Fibroblast of skin of left biceps (primary cell): ENCODE data around the gene NEU4.

Source experiments
- DNase-seq, 2 experiments: peaks; one replicate each; pipeline ENCODE4 v3.0.0-alpha.2; 2013; ENCODE audit warnings: low read depth in 2 of 2

NEU4 gene

DNA sequence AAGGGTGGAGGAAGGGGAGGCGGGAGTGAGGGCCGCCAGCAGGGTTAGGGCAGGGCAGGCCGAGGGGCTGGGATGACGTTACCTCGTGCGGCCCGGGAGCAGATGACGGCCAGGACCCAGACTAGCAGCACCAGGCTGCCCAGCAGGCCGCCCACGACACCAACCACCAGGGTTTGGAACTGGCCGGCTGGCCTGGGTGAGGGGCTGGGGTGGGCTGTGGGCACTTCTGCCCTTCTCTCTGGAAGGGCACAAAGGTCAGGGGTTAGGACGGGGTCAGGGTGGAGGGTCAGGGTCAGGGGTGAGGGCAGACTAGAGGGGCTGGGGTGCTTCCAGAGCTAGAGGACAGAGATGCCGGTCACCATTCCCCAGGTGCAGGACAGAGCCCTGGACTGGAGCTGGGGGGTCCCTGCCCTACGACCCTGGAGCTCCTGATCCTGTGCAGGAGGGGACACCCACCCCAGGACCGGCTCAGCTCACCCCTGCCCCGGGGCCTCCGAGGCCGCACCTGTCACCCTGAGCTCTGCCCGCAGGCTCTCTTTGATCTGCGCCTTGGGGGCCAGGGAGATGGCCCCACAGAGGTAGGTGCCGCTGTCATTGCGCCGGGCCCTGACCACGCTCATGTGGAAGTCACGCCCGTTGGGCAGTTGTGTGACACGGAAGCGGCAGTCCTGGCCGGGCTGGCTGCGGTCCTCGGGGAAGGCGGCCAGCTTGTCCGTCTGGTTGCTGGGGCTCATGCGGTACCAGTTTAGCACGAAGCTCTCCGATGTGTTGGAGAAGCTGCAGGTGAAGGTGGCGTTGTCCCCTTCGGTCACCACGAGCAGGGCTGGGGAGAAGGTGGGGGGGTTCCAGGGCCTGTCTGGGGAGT is 43.4 kb downstream of the NEU4 start:
- no peak for DNase-seq

DNA sequence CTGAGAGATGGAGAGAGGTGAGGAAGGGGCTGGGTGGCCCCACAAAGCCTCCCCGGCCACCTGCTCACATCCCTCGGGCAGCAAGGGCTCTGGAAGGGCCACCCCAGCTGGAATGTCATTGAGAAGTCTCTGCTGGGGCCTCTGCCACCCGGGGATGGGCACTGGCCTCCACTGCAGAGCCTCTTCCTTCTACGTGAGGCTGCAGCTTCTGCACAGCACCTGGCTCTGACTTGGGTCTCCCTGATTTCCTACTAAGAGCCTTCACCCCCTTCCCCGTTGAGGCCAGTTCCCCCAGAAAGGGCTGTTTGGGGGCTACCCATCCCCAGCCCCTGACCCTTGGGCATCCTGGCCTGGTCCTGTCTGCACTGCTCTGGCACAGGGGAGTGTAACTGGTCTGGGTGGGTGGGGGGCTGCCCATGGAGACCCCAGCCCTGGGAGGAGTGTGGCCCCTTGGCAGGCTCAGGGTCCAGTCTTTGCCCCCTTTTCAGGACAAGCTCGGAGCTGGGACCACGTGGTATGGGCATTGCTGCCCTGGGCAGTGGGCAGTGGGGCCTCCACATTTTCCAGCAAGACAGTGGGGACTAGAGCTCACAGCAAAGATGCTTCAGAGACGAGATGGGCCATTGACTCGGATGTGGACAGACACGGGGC is 44.1 kb downstream of the NEU4 start:
- no peak for DNase-seq

DNA sequence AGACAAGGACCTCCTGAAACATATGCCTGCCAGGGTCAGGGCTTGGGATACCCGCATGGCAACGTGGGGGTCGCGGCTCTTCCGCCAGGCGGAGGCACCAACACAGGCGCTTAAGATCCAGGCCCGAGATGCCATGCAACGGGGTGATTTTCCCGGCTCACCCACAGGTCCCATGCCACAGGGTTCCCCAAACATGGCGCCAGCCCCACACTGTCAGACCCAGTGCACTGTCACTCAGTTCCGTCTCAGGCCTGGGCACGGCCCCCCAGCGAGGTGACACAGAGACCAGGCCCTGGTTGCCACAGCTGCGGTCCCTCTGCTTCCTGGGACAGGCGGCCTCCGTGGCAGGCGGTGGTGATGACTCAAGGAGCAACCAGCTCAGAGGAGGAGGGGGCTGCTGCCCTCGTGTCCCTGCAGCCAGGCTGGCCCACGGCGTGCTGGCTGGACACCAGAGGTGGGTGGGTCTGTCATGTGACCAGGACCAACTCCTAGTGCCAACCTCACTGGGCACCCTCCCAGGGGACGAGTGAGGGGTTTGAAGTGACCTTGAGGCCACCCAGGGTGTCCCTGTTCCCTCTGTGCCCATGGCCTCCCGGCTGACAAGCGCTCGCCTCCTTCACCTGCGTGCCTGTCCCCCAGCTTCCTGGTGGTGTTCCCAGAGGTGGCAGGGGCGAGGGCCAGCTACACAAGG is 44.8 kb downstream of the NEU4 start:
- no peak for DNase-seq

DNA sequence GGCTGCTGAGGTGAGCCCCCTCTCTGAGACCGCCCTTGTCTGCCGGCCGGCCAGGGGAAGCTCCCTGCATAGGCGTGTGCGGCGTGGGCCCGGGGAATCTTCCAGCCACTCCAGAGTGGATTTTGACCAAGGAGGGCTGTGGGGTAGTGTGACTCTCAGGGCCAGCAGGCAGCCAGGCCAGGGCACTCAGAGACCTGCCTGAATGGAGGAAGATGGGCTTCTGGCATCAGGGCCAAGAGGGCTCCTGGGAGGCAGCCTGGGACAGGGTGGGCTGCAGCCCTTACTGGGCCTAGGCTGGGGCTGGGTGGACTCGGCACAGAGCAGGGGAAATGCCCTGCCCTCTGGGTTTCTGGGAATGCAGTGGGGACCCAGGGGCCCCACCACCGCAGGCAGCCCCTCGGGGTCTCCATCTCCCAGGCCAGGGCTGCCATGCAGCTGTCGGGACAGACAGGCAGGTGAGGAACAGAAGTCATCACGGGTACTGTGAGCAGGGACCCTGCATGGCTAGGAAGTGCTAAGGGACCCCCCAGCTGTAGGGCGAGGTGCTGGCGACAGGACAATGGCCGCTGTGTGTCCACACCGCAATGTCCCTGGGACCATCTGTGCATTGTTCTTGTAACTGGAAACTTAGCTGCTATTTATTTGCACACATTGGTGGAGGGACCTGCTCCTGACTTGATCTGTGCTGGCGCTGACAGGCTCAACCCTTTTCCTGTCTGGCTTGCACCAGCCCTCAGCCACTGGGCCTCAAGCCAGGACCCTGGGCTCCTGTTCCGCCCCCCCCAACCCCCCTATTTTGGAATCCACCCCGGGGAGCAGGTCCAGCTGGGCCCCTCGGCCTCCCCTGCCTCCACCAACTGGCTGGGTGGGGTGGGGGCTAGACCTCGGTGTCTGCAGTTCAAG is 45.6 kb downstream of the NEU4 start:
- no peak for DNase-seq

DNA sequence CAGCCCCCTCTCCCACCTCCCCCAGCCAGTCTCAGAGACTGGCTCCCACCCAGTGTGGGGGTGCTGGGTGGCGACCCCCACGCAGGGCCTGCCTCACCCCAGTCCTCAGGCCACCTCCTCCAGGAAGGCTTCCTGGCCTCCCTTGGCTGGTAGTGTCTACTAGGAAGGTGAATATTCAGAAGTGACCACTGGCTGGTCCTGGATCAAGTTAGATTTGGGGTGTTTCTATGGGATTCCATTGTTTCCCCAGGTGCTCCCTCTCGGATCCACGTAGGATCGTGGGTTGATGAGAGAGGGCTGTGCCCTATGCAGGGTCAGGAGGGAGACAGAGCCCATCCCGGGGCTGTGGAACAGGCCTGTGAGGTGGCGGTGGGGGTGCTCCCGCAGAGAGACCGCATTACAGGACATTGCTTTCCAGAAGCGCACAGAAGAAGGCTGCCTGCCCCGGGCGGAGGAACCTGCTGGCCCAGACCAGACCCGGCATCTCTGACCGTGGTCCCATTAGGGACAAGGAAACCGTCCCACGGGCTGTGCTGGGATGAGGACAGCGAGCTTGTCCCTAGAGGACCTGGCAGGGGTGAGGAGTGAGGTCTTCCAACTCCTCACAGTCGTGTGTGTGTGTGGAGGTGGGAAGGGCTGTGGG is 46.4 kb downstream of the NEU4 start:
- no peak for DNase-seq

DNA sequence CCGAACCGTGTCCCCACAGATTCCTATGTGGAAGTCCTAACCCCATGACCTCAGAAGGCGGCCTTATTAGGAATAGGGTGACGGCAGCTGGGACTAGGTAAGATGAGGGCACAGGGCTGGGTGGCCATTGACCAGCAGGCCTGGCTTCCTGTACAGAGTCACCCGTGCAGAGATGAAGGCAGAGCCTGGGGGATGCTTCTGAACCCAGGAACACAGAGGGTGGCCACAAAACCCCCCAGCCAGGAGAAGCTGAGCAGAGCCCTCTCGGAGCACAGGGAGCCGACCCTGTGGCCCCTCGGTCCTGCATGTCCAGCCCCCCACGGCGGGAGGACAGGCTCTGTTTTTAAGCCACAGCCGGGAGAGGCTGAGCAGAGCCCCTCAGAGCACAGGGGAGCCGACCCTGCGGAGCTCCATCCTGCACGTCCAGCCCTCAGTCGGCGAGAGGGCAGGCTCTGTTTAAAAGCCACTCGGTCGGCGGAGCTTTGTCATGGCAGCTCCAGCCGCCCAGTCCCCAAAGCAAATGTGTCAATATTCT is 47.0 kb downstream of the NEU4 start:
- DNase-seq = no peak

DNA sequence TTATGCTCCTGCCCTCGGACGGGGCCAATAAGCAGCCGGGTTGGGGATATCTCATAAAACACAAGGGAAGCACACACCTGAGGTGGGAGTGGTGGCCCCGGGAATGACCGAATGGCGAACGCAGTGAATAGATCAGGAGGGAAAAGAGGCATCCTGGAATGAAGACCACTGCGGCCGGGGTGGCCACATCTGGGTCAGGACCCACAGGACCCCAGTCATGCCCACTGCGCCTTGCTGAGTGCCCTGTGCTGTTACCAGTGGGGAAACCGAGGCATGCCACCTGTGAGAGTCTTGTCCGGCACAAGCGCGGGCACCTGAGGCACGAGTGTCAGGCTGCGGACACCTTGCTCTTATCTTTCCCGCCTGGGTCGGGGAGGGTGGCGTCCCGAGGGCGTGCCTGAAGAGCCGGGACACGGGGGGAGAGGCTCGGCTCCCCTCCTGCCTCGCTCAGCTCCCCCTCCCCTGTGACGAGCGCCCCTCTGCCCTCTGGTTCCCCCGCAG is 48.1 kb downstream of the NEU4 start:
- no peak for DNase-seq

DNA sequence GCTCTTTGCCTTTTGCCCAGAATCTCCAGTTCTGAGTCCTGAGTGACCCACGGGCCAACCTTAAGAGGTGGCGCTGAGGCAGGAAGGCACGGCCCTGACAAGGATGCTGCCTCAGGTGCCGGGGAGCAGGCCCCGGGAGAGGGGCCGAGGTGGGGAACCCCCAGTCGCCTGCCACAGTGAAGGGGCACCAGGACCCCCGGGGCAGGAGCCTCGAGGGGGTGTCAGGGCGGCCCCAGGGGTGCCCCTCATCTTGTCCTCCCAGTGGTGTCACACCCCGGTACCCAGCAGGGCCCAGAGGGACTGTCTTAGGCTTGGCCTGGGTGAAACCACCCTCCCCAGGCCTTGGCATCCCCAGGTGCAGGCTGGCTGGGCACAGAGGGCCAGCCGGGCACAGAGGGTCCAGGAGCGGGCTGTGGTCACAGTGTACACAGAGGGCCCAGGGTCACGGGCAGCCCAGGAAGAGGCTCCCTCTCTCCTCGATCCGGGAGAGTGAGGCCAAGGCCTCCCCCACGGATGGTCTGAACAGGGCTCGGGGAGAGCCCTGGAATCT is 48.7 kb downstream of the NEU4 start:
- DNase-seq = no peak

DNA sequence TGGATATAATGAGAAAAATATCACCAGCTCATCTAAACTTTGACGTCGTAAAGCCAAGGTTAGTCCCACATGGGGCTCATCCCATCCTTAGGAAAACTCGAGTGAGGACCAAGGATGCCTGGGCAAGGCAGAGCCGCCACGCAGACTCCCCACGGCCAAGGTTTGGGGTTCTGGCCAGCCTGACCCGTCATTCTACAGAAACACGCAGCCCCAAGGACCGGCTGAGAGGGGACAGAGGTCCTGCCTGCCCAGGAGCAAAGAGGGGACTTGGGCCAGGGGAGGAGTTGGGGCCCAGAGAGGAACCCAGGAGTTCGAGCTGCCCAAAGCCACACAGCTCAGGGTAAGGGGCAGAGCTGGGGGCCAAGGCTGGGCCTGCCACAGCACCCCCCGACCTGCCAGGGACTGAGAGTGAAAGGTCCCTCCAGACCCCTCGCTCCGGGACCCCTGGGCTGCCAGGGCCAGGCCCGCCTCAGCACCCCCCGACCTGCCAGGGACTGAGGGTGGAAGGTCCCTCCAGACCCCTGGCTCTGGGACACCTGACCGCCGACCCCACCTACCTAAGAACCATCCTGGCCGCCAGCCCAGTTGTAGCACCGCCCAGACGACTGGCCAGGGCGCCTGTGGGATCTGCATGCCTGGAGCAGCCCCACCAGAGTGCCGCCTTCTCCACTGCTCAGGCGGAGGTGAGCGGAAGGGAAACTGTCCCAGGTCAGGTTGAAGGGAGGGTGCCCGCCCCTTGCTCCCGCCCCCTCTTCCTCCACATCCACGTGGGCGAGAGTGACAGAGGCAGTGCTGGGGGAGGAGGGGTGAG is 49.4 kb downstream of the NEU4 start, which contains the start of gene PDCD1:
PDCD1 (minus strand) TSS at position 689 of the 811 bp plus-strand sequence; CDS start at position 633, 56 bp downstream.
- no peak for DNase-seq

DNA sequence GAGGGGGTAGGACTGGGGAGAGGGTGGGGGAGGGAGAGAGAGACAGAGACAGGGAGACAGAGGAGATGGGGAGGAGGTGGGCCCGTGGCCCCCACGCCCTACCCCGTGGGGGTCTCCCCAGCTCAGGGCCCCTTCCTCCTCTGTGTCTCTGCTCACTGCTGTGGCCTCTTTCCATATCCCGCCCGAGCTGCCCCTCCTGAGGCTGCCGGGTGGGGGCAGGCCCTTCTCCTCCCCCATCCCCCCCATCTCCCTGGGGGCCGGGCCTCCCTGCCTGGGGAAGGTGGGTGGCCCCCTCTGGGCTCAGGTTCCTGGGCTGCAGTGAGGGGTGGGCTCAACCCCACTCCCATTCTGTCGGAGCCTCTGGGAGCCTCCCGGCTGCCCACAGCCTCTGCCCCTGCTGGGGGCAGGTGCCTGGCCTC is 50.0 kb downstream of the NEU4 start:
- no peak for DNase-seq

DNA sequence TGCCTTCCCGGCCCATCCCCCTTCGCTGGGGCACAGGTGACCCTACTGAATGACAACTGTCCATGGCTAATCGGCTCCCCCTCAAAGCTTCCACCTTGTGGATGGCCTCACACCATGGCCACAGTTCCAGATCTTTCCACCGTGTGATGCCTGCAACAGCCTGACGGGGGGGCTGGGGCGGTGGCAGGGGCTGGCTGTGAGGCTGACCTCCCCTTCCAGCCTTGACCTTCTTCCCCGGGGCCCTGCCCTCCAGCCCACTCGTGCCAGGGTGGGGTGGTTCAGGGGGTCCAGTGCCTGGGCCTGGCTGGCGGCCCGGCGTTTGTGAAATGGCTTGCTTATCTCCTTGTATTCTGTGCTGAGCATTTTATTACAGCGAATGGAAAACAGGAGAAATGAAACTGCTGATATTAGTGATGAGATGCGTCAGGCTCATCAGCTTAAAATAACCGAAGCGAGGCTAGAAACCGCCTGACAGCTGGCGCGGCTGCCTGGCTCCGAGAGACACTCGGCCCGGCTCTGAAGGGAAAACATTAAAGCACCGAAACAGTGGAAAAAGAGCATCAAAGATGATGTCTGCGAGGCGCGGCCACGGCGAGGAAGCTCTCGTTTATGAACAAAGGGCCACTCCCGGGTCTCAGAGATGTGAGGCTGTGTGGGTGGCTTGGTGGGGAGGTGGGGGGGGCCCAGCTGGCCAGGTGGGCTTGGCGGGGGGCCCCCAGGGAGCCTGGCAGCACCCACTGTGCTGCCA is 50.6 kb downstream of the NEU4 start:
- DNase-seq = no peak

DNA sequence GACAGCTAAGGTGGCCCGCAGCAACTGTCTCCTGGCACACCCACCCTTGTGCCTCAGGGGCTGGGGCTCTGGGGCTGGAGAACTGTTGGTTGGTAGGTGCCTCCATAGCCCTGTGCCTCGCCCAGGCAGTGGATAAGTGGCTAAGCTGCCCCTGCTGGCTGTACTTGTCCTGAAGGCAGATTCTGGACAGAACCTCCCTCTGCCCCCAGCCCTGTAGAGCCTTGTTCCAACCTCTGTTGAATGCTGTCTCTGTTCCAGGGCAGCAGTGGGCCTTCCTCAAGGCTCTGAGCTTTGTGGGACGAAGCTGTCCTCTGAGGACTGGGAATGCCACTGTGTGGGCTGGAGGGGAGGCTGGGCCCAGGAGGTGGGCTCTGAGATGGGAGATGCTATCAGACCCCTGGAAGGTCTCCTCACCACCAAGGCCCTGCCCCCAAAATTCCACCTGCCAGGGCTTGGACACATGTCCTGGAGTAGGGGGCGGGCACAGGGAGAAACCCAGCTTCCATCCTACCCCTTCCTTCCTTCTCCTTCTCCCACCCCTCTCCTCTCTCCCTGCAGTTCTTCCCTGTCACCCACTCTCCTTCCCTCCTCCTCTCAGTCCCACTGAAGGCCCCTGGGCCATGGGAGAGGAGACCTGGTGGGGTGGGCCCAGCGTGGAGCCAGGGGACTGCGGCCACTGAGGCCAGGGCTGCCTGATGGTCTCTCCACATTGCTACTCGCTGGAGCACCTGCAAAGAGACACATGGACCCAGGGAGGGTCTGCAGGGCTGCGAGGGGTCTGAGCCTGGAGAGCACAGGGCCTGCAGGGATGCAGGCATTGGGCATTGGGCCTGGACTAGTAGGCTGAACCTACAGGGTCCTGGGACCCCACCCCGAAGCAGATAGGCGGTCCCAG is 51.4 kb downstream of the NEU4 start:
- DNase-seq = no peak

DNA sequence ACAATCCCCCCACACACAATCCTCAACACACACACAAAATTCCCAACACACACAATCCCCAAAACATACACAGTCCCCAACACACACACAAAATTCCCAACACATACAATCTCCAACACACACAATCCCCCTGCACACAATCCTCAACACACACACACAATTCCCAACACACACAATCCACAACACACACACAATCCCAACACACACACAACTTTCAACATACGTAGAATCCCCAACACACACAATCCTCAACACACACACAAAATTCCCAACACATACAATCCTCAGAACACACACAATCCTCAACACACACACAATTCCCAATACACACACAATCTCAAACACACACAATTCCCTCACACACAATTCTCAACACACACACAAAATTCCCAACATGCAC is 52.3 kb downstream of the NEU4 start:
- DNase-seq = no peak

DNA sequence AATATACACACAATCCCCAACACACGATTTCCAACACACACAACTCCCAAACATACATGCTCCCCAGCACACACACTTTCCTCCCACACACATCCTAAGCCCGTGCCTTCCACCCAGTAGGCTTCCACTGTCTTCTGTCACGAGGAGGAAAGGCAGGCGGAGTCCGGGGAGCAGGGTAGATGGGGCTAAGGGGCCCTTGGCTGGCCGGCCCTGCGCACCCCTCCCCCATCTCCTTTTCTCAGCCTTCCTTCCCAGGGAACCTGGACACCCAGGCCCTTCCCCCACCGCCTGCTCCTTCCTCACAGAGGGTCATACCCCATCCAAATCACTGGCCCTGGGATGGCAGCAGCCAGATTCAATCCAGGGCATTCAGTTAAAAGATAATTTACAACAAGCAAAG is 53.1 kb downstream of the NEU4 start:
- no peak for DNase-seq

DNA sequence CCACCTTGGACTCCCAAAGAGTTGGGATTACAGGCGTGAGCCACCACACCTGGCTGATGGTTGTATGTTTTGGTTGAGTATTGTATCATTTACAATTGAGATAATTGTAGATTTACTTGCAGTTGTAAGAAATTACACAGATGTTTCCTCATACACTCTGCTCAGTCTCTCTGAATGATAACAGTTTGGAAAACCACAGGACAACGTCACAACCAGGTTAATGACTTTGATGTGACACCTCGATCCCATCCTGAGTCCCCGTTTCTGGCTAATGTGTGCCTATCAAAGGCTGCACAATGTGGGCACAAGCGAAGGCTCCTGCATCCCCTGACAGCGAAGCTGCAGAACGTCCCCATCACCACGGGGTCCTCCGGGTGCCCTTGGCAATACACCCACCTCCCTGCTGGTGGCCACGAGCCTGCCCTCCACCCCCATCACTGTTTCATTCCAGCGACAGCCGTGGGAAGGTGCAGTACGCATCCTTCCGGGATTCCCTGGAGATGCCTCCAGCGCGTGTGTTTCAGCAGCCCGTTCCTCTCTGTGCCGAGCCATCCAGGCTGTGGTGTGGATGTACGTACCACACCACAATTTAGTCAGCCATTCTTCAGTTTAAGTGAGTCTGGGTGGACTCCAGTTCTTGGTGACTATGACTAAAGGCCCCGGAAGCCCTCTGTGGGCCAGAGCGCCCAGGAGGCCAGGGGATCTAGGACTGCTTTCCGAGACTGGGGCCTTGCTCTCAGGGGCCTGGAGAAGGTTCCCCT is 54.0 kb downstream of the NEU4 start:
- DNase-seq = no peak

DNA sequence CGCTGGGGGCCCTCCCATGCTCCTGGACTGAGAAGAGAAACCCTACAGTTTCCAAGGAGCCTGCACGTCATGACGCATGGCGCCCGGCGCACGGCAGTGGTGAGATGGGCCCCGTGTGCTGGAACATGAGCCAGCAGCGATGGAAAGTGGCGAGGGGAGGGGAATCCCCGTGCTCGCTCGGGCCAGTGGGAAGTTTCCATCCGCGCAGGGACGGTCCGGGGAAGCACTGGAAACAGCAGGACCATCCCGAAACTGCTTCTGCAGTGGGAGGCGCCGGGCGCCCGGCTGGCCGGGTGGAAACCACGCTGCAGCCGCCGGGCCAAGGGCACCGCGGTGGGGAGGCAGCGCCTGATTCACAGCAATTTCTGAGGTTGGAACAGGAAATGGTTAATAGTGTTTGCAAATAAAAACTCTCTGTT is 54.6 kb downstream of the NEU4 start:
- no peak for DNase-seq
